K562 (cell line): Measurements from ENCODE around the gene DHX40. TPM values are rescaled to one million over a fixed set of nuclear protein-coding genes. Genes with fewer than 3 reads are reported as not detected.

ENCODE experiments used
- AFF4 ChIP-seq: sonication (generic); formaldehyde crosslinking; IDR thresholded peaks from 2 replicates; pipeline ENCODE4 v1.8.0; 2023; ENCODE audit warnings: mild to moderate bottlenecking, missing genetic modification reagents
- ASH1L ChIP-seq: fragments of 450-650 bp; IDR thresholded peaks from 2 replicates; pipeline ENCODE4 v1.6.1; 2018; ENCODE audit warnings: borderline replicate concordance, mild to moderate bottlenecking, low read depth; ENCODE audit not compliant: partially characterized antibody
- CHCHD3 ChIP-seq: fragments of 250-450 bp; sonication (Bioruptor Pico); IDR thresholded peaks from 2 replicates; pipeline ENCODE4 v2.1.2; 2022; ENCODE audit warnings: mild to moderate bottlenecking
- COPS2 ChIP-seq: fragments of 450-650 bp; conservative IDR thresholded peaks from 2 replicates; pipeline ENCODE4 v1.6.1; 2016; ENCODE audit warnings: mild to moderate bottlenecking, moderate library complexity
- FOSL1 ChIP-seq: fragments of 200-800 bp; sonication (Bioruptor generic); conservative IDR thresholded peaks from 2 replicates; pipeline ENCODE4 v1.6.1; 2016; ENCODE audit warnings: missing genetic modification characterization, missing compliant biosample characterization
- GTF2F1 ChIP-seq: IDR thresholded peaks from 2 replicates; pipeline ENCODE4 v1.6.1; 2011; ENCODE audit warnings: low read depth, low read length, improper control_type of control experiment
- HDAC1 ChIP-seq, 2 experiments: fragments of 450-650 bp; IDR thresholded peaks; 2 replicates each; pipeline ENCODE4 v1.6.1; 2016 to 2017; ENCODE audit warnings: inconsistent platforms in 1 of 2, mild to moderate bottlenecking in 1 of 2, moderate library complexity in 1 of 2
- HMGXB4 ChIP-seq: sonication (generic); formaldehyde crosslinking; IDR thresholded peaks from 2 replicates; pipeline ENCODE4 v1.8.1; 2023; ENCODE audit warnings: mild to moderate bottlenecking, missing genetic modification reagents
- MLLT1 ChIP-seq, 2 experiments: fragments of 450-650 bp; IDR thresholded peaks; 2 replicates each; pipeline ENCODE4 v1.6.1; 2016
- MLX ChIP-seq, 2 experiments: fragments of 450-650 bp in 1 of 2; sonication (generic) in 1 of 2; formaldehyde crosslinking; conservative IDR thresholded peaks; 2 replicates each; pipeline versions ENCODE4 v1.4.0 to v1.8.1; 2020 to 2022; ENCODE audit warnings: mild to moderate bottlenecking in 1 of 2, missing genetic modification reagents in 1 of 2
- OTX1 ChIP-seq: fragments of 450-650 bp; formaldehyde crosslinking; IDR thresholded peaks from 2 replicates; pipeline ENCODE4 v1.4.0; 2022; ENCODE audit warnings: mild to moderate bottlenecking
- PHB2 ChIP-seq: fragments of 450-650 bp; IDR thresholded peaks from 2 replicates; pipeline ENCODE4 v1.6.1; 2017; ENCODE audit warnings: low read depth
- SRSF3 ChIP-seq: fragments of 200-400 bp; formaldehyde crosslinking; IDR thresholded peaks from 2 replicates; pipeline ENCODE4 v1.6.1; 2016; ENCODE audit warnings: mild to moderate bottlenecking, low read length, moderate library complexity; ENCODE audit not compliant: insufficient read depth
- TCF3 ChIP-seq: sonication (generic); formaldehyde crosslinking; IDR thresholded peaks from 2 replicates; pipeline ENCODE4 v1.4.0; 2020; ENCODE audit warnings: mild to moderate bottlenecking, missing genetic modification reagents
- TRIM28 ChIP-seq: fragments of 450-650 bp; IDR thresholded peaks from 2 replicates; pipeline ENCODE4 v1.6.1; 2017
- ZNF655 ChIP-seq: fragments of 250-450 bp; sonication (Bioruptor Pico); IDR thresholded peaks from 2 replicates; pipeline ENCODE4 v1.5.0; 2021
- polyA plus RNA-seq, 8 experiments: library from polyadenylated mRNA; depleted of rRNA in 4 of 8; stranded (reverse) in 5 of 8; unstranded in 3 of 8; fragments of >200 nt; fragmentation: Nextera tagmentation in 2 of 8; fragmentation: Illumina TruSeq in 1 of 8; extraction: Ambion mirVana in 2 of 8; extraction: Trizol in 1 of 8; gene quantifications; 2 replicates each; pipeline versions ENCODE4 v1.2.1 to v1.2.3, GENCODE V29; 2011 to 2014; ENCODE audit warnings: inconsistent platforms in 1 of 8, missing spikeins in 1 of 8
- total RNA-seq, 7 experiments: library from RNA; depleted of rRNA in 6 of 7; stranded (reverse); fragments of >200 nt in 6 of 7; fragmentation: Illumina TruSeq in 2 of 7; extraction: Trizol in 2 of 7; gene quantifications; 2 replicates each; pipeline versions ENCODE4 v1.2.1 to v1.2.3, GENCODE V29; 2011 to 2021; ENCODE audit warnings: low replicate concordance in 1 of 7

DHX40 gene
- total and polyA plus RNA-seq, 9 of the 15 experiments (the other 6 are each of a cell fraction or from before 2014, with no cell fraction given), result 7.2 to 38.6 (median 18.7) TPM

GRCh38 chr17:59620518-59621259 is 55.3 kb downstream of the DHX40 start (continued):
- no peak for TF ChIP-seq CHCHD3 (CRISPR knock-in tag)
- no peak for TF ChIP-seq PHB2
- TF ChIP-seq ASH1L, result no peak
- 0 out of 2 replicates have a peak, but pooled peaks have one; percentile 42 for TF ChIP-seq AFF4 (CRISPR knock-in tag)
- TF ChIP-seq FOSL1 (tag), result no peak
- no peak for TF ChIP-seq COPS2
- no peak for TF ChIP-seq TRIM28
- no peak for TF ChIP-seq GTF2F1
- no peak for TF ChIP-seq OTX1 (CRISPR knock-in tag)
- TF ChIP-seq HDAC1 (IDR thresholded peaks at IDR 0.05), result peak in 1 of 2 experiments; percentile 51; a peak in 1 of 4 replicates
- TF ChIP-seq TCF3 (CRISPR knock-in tag), result peak; percentile 51
- TF ChIP-seq MLX (CRISPR knock-in tag; conservative IDR thresholded peaks at IDR 0.05), result no peak
- peak; percentile 50 to 54; a peak in 1 of 4 replicates for TF ChIP-seq MLLT1 (IDR thresholded peaks at IDR 0.05)
- no peak for TF ChIP-seq ZNF655 (CRISPR knock-in tag)
- TF ChIP-seq SRSF3, result no peak
- TF ChIP-seq HMGXB4, result no peak
